K562 (cell line): ENCODE measurements around the gene GIGYF2. TPM values are rescaled to one million over a fixed set of nuclear protein-coding genes. Genes with fewer than 3 reads are reported as not detected.

Experiments
- ATAC-seq: fragments of 200-7000 bp; cut with Tn5 transposase; 3 replicates; pipeline ENCODE4 v1.9.1; 2020; ENCODE audit warnings: moderate library complexity
- BruUV-seq: library from RNA; stranded (reverse); fragments of 400-500 nt; replicated peaks from 2 replicates; lab custom pipeline; 2021; lab: Mats Ljungman, UMichigan
- CTCF ChIA-PET: fragments of 300-600 bp; formaldehyde crosslinking; extraction: SDS; loops from one replicate; lab custom pipeline; 2021; ENCODE audit warnings: low intra/inter-chr PET ratio; lab: Yijun Ruan, JAX
- POLR2A ChIA-PET: fragments of 300-600, 350-650 bp; sonication (Branson Sonifier 250); formaldehyde crosslinking; extraction: SDS; loops from one replicate; lab custom pipeline; 2021; ENCODE audit warnings: antibody characterized with exemption, inconsistent platforms; lab: Yijun Ruan, JAX
- DNase-seq, 4 experiments: peaks; one replicate each; pipeline versions ENCODE4 v3.0.0 to v3.0.0-alpha.2; 2011 to 2018; ENCODE audit warnings: low spot score in 3 of 4, mixed read lengths in 3 of 4; ENCODE audit errors: extremely low read depth in 1 of 4
- FAIRE-seq: peaks from 2 replicates; lab custom pipeline; 2011; peaks lifted over from hg19 to GRCh38; lab: Jason Lieb, UNC
- H2AFZ ChIP-seq: 2 replicates; pipeline ENCODE4 v1.6.0; 2011; ENCODE audit warnings: low read depth, low read length, control low read depth, inconsistent platforms
- H3K27ac ChIP-seq: fragments of 200-600 bp; 3 replicates; pipeline ENCODE4 v1.8.0; 2011; ENCODE audit warnings: low read depth, mild to moderate bottlenecking, control low read depth, inconsistent platforms, low read length, moderate library complexity, mixed read lengths; ENCODE audit errors: extremely low read depth
- H3K27me3 ChIP-seq, 2 experiments: fragments of 300-600 bp in 1 of 2; 2 replicates in 1 of 2; 3 replicates in 1 of 2; pipeline versions ENCODE4 v1.6.0 to v1.8.0; 2011; ENCODE audit warnings: inconsistent platforms in 2 of 2, low read length in 2 of 2, mild to moderate bottlenecking in 1 of 2, mixed read lengths in 1 of 2, moderate library complexity in 1 of 2; ENCODE audit not compliant: control insufficient read depth in 2 of 2, insufficient read depth in 2 of 2
- H3K36me3 ChIP-seq: fragments of 300-600 bp; 3 replicates; pipeline ENCODE4 v1.8.0; 2011; ENCODE audit warnings: mild to moderate bottlenecking, low read length, inconsistent platforms; ENCODE audit not compliant: control insufficient read depth, insufficient read depth
- H3K4me1 ChIP-seq, 2 experiments: fragments of 200-600 bp in 1 of 2; replicated peaks in 1 of 2; 2 replicates in 1 of 2; 3 replicates in 1 of 2; pipeline versions ENCODE4 v1.5.1 to v1.8.0; 2011; ENCODE audit warnings: inconsistent platforms in 2 of 2, low read length in 2 of 2, mild to moderate bottlenecking in 1 of 2, mixed read lengths in 1 of 2, moderate library complexity in 1 of 2; ENCODE audit not compliant: control insufficient read depth in 2 of 2, insufficient read depth in 2 of 2
- H3K4me2 ChIP-seq: 2 replicates; pipeline ENCODE4 v1.6.1; 2011; ENCODE audit warnings: low read length, control low read depth, inconsistent platforms, mixed read lengths; ENCODE audit not compliant: insufficient read depth
- H3K4me3 ChIP-seq: fragments of 200-600 bp; sonication (generic), shearing (Covaris generic); 2 replicates; pipeline ENCODE4 v1.5.1; 2016; ENCODE audit warnings: control low read depth, inconsistent platforms
- H3K79me2 ChIP-seq: fragments of 200-600 bp; 3 replicates; pipeline ENCODE4 v1.8.0; 2011; ENCODE audit warnings: low read length, inconsistent platforms; ENCODE audit not compliant: control insufficient read depth, insufficient read depth
- H3K9ac ChIP-seq, 2 experiments: 2 replicates each; pipeline versions ENCODE4 v1.6.0 to v1.6.1; 2011; ENCODE audit warnings: low read depth in 2 of 2, low read length in 2 of 2, control low read depth in 1 of 2, inconsistent platforms in 1 of 2, mild to moderate bottlenecking in 1 of 2, mixed read lengths in 1 of 2; ENCODE audit not compliant: insufficient read depth in 1 of 2
- H3K9me1 ChIP-seq: one replicate; pipeline ENCODE4 v1.6.0; 2011; ENCODE audit warnings: inconsistent platforms, mild to moderate bottlenecking, low read length, moderate library complexity; ENCODE audit not compliant: control insufficient read depth, insufficient read depth
- H3K9me3 ChIP-seq: replicated peaks from 2 replicates; pipeline ENCODE4 v1.5.1; 2011; ENCODE audit warnings: low read depth, low read length, inconsistent platforms; ENCODE audit not compliant: control insufficient read depth, insufficient read depth
- H4K20me1 ChIP-seq: replicated peaks from 2 replicates; pipeline ENCODE4 v1.6.1; 2011; ENCODE audit warnings: low read length, inconsistent platforms, mixed read lengths; ENCODE audit not compliant: control insufficient read depth, insufficient read depth
- HMGXB4 ChIP-seq: sonication (generic); formaldehyde crosslinking; IDR thresholded peaks from 2 replicates; pipeline ENCODE4 v1.8.1; 2023; ENCODE audit warnings: mild to moderate bottlenecking, missing genetic modification reagents
- HOMEZ ChIP-seq: fragments of 250-450 bp; sonication (Bioruptor Pico); IDR thresholded peaks from 2 replicates; pipeline ENCODE4 v1.4.0; 2020; ENCODE audit warnings: mild to moderate bottlenecking, moderate library complexity
- IFI16 ChIP-seq: fragments of 250-450 bp; sonication (Bioruptor Pico); IDR thresholded peaks from 2 replicates; pipeline ENCODE4 v2.1.2; 2022; ENCODE audit warnings: mild to moderate bottlenecking, inconsistent platforms
- MTF1 ChIP-seq: fragments of 250-450 bp; sonication (Bioruptor Pico); IDR thresholded peaks from 2 replicates; pipeline ENCODE4 v1.9.0; 2021; ENCODE audit warnings: moderate library complexity, mild to moderate bottlenecking, inconsistent platforms, borderline replicate concordance
- PTRF ChIP-seq: fragments of 450-650 bp; IDR thresholded peaks from 2 replicates; pipeline ENCODE4 v1.6.1; 2016; ENCODE audit warnings: mild to moderate bottlenecking, missing genetic modification characterization, missing compliant biosample characterization
- SIRT6 ChIP-seq: IDR thresholded peaks from one replicate; pipeline ENCODE4 v1.6.1; 2012; ENCODE audit warnings: low read depth, mild to moderate bottlenecking, control low read depth, inconsistent platforms, low read length, moderate library complexity
- XRCC3 ChIP-seq: fragments of 450-650 bp; IDR thresholded peaks from 2 replicates; pipeline ENCODE4 v1.6.1; 2017; ENCODE audit warnings: mild to moderate bottlenecking, moderate library complexity
- ZNF224 ChIP-seq: sonication (generic); formaldehyde crosslinking; IDR thresholded peaks from 2 replicates; pipeline ENCODE4 v1.8.0; 2022; ENCODE audit warnings: mild to moderate bottlenecking, missing genetic modification reagents
- ZNF24 ChIP-seq: fragments of 450-650 bp; IDR thresholded peaks from 2 replicates; pipeline ENCODE4 v1.6.1; 2016
- ZSCAN29 ChIP-seq: fragments of 450-650 bp; IDR thresholded peaks from 2 replicates; pipeline ENCODE4 v1.6.1; 2017
- WGBS: fragments of 100-300 bp; shearing (Covaris generic); methylation state at CpG from one replicate; pipeline ENCODE4 v1.1.6; 2016; ENCODE audit warnings: low coverage, mixed read lengths; ENCODE audit not compliant: insufficient coverage; ENCODE audit errors: missing lambda C conversion rate; 5-methylcytosine and 5-hydroxymethylcytosine counted together
- in situ Hi-C: fragments of 300-500 bp; cut with MboI; formaldehyde crosslinking; loops from 4 replicates; pipeline ENCODE4 v1.15.0; 2018; ENCODE audit warnings: inconsistent platforms, mixed read lengths
- intact Hi-C: fragments of 100-400 bp; cut with micrococcal nuclease; formaldehyde crosslinking; loops from 2 replicates; pipeline ENCODE4 v1.14.2; 2022
- polyA plus RNA-seq, 8 experiments: library from polyadenylated mRNA; depleted of rRNA in 4 of 8; stranded (reverse) in 5 of 8; unstranded in 3 of 8; fragments of >200 nt; fragmentation: Nextera tagmentation in 2 of 8; fragmentation: Illumina TruSeq in 1 of 8; extraction: Ambion mirVana in 2 of 8; extraction: Trizol in 1 of 8; gene quantifications; 2 replicates each; pipeline versions ENCODE4 v1.2.1 to v1.2.3, GENCODE V29; 2011 to 2014; ENCODE audit warnings: inconsistent platforms in 1 of 8, missing spikeins in 1 of 8
- total RNA-seq, 7 experiments: library from RNA; depleted of rRNA in 6 of 7; stranded (reverse); fragments of >200 nt in 6 of 7; fragmentation: Illumina TruSeq in 2 of 7; extraction: Trizol in 2 of 7; gene quantifications; 2 replicates each; pipeline versions ENCODE4 v1.2.1 to v1.2.3, GENCODE V29; 2011 to 2021; ENCODE audit warnings: low replicate concordance in 1 of 7
- TF ChIP-seq, protein P1 (sequence below): fragments of 450-650 bp; IDR thresholded peaks from 2 replicates; pipeline ENCODE4 v1.6.1; 2017; ENCODE audit warnings: mild to moderate bottlenecking, moderate library complexity

The GIGYF2 gene
- total and polyA plus RNA-seq, 9 of the 15 experiments (the other 6 are each of a cell fraction or from before 2014, with no cell fraction given) = 12.7 to 52.7 (median 34.9) TPM

DNA sequence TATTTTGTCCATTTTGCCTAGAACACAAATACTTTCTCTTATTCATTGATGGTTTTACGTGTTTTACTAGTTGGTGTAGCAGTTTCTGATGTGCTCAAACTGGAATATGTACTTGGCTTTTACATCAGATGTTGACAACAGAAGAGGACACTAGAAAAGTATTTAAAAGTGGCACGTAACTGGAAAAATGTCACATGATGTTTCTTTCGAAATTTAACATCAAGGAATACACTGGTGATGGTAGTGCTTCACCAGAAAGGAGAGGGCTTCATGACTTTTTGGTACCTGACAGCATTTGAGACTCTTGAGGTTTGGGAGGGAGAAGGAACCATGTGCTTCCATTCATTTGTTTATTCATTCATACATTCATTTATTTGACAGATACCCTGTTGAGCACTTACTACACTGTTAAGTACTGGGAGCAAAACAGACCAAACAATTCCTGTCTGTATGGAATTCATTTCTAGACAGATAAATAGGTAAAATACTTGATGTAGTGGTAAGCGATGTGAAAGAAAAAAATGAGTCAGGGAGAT, 1.5 kb downstream of the GIGYF2 start (continued):
- TF ChIP-seq, protein P1, sequence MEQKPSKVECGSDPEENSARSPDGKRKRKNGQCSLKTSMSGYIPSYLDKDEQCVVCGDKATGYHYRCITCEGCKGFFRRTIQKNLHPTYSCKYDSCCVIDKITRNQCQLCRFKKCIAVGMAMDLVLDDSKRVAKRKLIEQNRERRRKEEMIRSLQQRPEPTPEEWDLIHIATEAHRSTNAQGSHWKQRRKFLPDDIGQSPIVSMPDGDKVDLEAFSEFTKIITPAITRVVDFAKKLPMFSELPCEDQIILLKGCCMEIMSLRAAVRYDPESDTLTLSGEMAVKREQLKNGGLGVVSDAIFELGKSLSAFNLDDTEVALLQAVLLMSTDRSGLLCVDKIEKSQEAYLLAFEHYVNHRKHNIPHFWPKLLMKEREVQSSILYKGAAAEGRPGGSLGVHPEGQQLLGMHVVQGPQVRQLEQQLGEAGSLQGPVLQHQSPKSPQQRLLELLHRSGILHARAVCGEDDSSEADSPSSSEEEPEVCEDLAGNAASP = no peak
- TF ChIP-seq XRCC3 (no peak), ZNF24 (peak; percentile 52; the same call in 1 of the 2 replicates), PTRF (tag) (no peak)
- TF ChIP-seq, all 486 proteins: peak for 5

DNA sequence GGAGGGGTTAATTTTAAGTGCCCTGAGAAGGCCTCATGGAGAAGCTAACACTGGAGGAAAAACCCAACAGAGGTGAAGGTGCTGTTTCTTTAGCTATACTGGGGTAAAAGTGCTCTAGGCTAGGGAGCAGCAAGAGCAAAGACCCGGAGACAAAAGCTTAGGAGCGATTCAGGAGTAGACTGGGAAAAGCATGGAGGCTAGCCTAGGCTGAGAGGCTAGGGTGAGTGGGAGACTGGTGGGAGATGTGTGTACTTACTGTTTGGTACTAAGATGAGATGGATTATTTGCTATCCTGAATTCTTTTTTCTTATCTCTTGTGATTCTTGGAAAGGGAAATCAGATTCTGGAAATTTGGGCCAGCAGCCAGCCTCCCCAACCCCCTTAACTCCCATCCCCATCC, 2.0 kb downstream of the GIGYF2 start:
- BruUV-seq = no TSS peak
- peaks cover 9 to 14% of the 10 kb centered on the region in 2 experiments for H3K4me1 ChIP-seq
- ChIA-PET POLR2A (interaction anchor here (1.1 kb wide), 1 partner anchor 27 kb away, joined by 3 read pairs; no protein-coding TSS in a partner anchor), CTCF (no interaction called here)
- in situ Hi-C loops = no loop called here
- FAIRE-seq (no peak), DNase-seq (peak in 1 of 4 experiments; percentile 11), ATAC-seq (0 out of 3 replicates have a peak, but pooled peaks have one; percentile 5)
- peaks cover 70% of the 10 kb centered on the region for H3K79me2 ChIP-seq
- peak overlapping the region; percentile 88 for H3K27ac ChIP-seq
- TF ChIP-seq MTF1 (CRISPR knock-in tag) (no peak), SIRT6 (no peak), HMGXB4 (CRISPR knock-in tag) (no peak), IFI16 (no peak), ZSCAN29 (no peak), HOMEZ (CRISPR knock-in tag) (no peak), ZNF224 (no peak)
- H2AFZ ChIP-seq = no peak overlapping the region
- WGBS = 6% methylated on average over 2 of the region's 2 CpGs
- H3K4me2 ChIP-seq = peak overlapping the region; percentile 96
- H3K36me3 ChIP-seq = peaks cover 37% of the 10 kb centered on the region
- 0 out of 2 replicates have a peak, but pooled peaks cover 4% of the 10 kb centered on the region for H4K20me1 ChIP-seq
- peak overlapping the region; percentile 57 to 92 for H3K9ac ChIP-seq
- no peaks in the 10 kb centered on the region for H3K9me1 ChIP-seq
- H3K9me3 ChIP-seq = no peaks in the 10 kb centered on the region
- peak overlapping the region; percentile 96 for H3K4me3 ChIP-seq
- intact Hi-C loops = no loop called here
- H3K27me3 ChIP-seq = no peaks in the 10 kb centered on the region
